Body of pancreas (tissue), 4 donors: ENCODE results near the gene DDX42. TPM values are rescaled to one million over a fixed set of nuclear protein-coding genes. Genes with fewer than 3 reads are reported as not detected.
A peak's percentile ranks its signal among the peaks of the same experiment; 100 is the strongest.

Experiments used
- ATAC-seq: fragments of 150-250 bp; one replicate; pipeline ENCODE4 v1.9.1; 2016
- DNase-seq, 4 donors: peaks; one replicate each; pipeline ENCODE4 v3.0.0-alpha.2; 2019
- H3K27ac ChIP-seq, 4 donors: fragments of 200-600 bp; sonication (generic); 1 replicate in 3 of 4; 2 replicates in 1 of 4; pipeline versions ENCODE4 v1.5.1 to v1.6.1; 2016 to 2019; ENCODE audit warnings: mild to moderate bottlenecking in 1 of 4, mixed read lengths in 1 of 4, moderate library complexity in 1 of 4
- H3K27me3 ChIP-seq, 2 donors: fragments of 200-600 bp; sonication (generic); one replicate each; pipeline ENCODE4 v1.6.0; 2016; ENCODE audit warnings: mild to moderate bottlenecking in 1 of 2
- H3K36me3 ChIP-seq, 2 donors: fragments of 200-600 bp; sonication (generic); replicated peaks in 1 of 2; 2 replicates each; pipeline ENCODE4 v1.5.1; 2016; ENCODE audit warnings: low read depth in 2 of 2; ENCODE audit not compliant: insufficient read depth in 1 of 2
- H3K4me1 ChIP-seq: fragments of 200-600 bp; sonication (generic); one replicate; pipeline ENCODE4 v1.6.0; 2016
- H3K4me3 ChIP-seq, 2 donors: fragments of 200-600 bp; sonication (generic); 1 replicate in 1 of 2; 2 replicates in 1 of 2; pipeline ENCODE4 v1.5.1; 2016 to 2019
- H3K9me3 ChIP-seq, 3 donors: fragments of 200-600 bp; sonication (generic); 1 replicate in 2 of 3; 2 replicates in 1 of 3; pipeline ENCODE4 v1.5.1; 2016
- POLR2A ChIP-seq, 3 donors: fragments of 450-650 bp; IDR thresholded peaks; one replicate each; pipeline ENCODE4 v1.6.1; 2016; ENCODE audit warnings: antibody characterized with exemption in 3 of 3, mild to moderate bottlenecking in 2 of 3
- WGBS, 2 donors: methylation state at CpG; one replicate each; pipeline ENCODE4 v1.1.5; 2017; 5-methylcytosine and 5-hydroxymethylcytosine counted together
- intact Hi-C: fragments of 100-400 bp; cut with DNase I; formaldehyde crosslinking; loops from one replicate; pipeline ENCODE4 v1.15.1; 2023
- total RNA-seq, 2 donors: library from RNA; depleted of rRNA; stranded (reverse); fragments of >200 nt; gene quantifications; one replicate each; pipeline ENCODE4 v1.1.0, GENCODE V29; 2016
- TF ChIP-seq, protein P1 (sequence below), 7 experiments: fragments of 450-650 bp in 4 of 7; fragments of 200-600 bp in 3 of 7; sonication (generic) in 3 of 7; IDR thresholded peaks; one replicate each; pipeline ENCODE4 v1.5.1; 2016 to 2019; ENCODE audit warnings: antibody characterized with exemption in 7 of 7

DDX42 gene
- total RNA-seq, 2 donors from 2014 or later = 114 to 116 TPM

DNA sequence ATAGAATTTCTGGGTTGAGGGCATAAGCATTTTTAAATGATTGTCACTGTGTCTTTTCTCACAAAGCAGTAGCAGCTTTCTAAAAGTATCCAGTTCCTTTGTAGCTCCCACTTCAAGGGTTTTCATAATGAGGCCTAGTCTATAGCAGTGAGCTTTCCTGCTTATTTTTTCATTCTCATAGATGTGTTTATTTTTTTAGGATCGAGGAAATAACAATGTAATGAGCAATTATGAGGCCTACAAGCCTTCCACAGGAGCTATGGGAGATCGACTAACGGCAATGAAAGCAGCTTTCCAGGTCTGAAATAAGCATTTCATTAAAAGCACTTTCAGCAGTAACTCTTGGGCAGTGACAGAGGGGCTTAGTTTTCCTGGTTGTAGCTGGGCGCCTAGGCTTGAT, 42.7 kb downstream of the DDX42 start:
- ATAC-seq = no peak

DNA sequence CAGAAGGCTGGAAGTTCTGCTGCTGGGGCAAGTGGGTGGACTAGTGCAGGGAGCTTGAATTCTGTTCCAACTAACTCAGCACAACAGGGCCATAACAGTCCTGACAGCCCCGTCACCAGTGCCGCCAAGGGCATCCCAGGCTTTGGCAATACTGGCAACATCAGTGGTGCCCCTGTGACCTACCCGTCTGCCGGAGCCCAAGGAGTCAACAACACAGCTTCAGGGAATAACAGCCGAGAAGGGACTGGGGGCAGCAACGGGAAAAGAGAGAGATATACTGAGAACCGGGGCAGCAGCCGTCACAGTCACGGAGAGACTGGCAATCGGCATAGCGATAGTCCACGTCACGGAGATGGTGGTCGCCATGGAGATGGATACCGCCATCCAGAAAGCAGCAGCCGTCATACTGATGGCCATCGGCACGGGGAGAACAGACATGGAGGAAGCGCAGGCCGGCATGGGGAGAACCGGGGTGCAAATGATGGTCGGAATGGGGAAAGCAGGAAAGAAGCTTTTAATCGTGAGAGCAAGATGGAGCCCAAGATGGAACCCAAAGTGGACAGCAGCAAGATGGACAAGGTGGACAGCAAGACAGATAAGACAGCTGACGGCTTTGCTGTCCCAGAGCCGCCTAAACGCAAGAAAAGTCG, 43.9 kb downstream of the DDX42 start:
- TF ChIP-seq, protein P1, sequence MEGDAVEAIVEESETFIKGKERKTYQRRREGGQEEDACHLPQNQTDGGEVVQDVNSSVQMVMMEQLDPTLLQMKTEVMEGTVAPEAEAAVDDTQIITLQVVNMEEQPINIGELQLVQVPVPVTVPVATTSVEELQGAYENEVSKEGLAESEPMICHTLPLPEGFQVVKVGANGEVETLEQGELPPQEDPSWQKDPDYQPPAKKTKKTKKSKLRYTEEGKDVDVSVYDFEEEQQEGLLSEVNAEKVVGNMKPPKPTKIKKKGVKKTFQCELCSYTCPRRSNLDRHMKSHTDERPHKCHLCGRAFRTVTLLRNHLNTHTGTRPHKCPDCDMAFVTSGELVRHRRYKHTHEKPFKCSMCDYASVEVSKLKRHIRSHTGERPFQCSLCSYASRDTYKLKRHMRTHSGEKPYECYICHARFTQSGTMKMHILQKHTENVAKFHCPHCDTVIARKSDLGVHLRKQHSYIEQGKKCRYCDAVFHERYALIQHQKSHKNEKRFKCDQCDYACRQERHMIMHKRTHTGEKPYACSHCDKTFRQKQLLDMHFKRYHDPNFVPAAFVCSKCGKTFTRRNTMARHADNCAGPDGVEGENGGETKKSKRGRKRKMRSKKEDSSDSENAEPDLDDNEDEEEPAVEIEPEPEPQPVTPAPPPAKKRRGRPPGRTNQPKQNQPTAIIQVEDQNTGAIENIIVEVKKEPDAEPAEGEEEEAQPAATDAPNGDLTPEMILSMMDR (IDR thresholded peaks at IDR 0.05) = no peak
- no peak for TF ChIP-seq POLR2A (IDR thresholded peaks at IDR 0.05)
- Histone ChIP-seq H3K36me3 (peaks cover 14 to 61% of the 10 kb centered on the region in 2 donors), H3K9me3 (no peaks in the 10 kb centered on the region), H3K4me1 (peaks cover 19% of the 10 kb centered on the region), H3K4me3 (no peak overlapping the region), H3K27me3 (no peaks in the 10 kb centered on the region), H3K27ac (no peak overlapping the region)
- WGBS, 2 donors = 90 to 95% methylated on average over 27 of the region's 27 CpGs
- no peak for DNase-seq
- ATAC-seq = no peak
- intact Hi-C loops = no loop called here

More for the DNA sequence above, 42.7 kb downstream of the DDX42 start:
- 87 to 93% methylated on average over 4 of the region's 4 CpGs for WGBS, 2 donors
- TF ChIP-seq POLR2A (IDR thresholded peaks at IDR 0.05) = no peak
- TF ChIP-seq, protein P1 (IDR thresholded peaks at IDR 0.05) = no peak
- Histone ChIP-seq H3K9me3 (no peaks in the 10 kb centered on the region), H3K4me3 (no peak overlapping the region), H3K36me3 (peaks cover 5 to 71% of the 10 kb centered on the region in 2 donors), H3K27me3 (no peaks in the 10 kb centered on the region), H3K4me1 (peaks cover 19% of the 10 kb centered on the region), H3K27ac (no peak overlapping the region)
- intact Hi-C loops = no loop called here
- no peak for DNase-seq

DNA sequence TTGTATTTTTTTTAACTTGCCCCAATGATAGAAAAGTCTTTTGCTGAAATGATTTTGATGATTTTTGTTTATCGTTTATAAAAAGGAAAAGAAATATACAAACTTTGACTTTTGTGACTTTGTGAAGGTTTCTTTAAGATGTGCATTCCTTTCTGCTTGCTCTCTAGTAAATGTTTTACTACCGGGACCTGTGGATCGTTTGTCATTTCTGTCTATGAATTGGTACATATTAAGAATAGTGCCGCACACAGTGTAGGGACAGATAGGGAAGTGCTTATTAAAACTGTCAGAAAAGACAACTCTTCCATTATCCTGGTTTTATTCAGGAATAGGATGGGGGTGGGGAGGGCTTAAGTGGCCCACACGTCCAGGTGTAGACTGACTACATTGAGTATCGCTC, 45.2 kb downstream of the DDX42 start:
- H3K4me3 ChIP-seq = no peak overlapping the region
- DNase-seq (no peak), ATAC-seq (peak; percentile 60)
- peak overlapping the region; percentile 28 to 69 (median 50) for H3K27ac ChIP-seq
- 25 to 41% methylated on average over 6 of the region's 6 CpGs for WGBS, 2 donors
- intact Hi-C loops = no loop called here
- no peaks in the 10 kb centered on the region for H3K9me3 ChIP-seq
- H3K36me3 ChIP-seq = peaks cover 14 to 56% of the 10 kb centered on the region in 2 donors
- TF ChIP-seq, protein P1 (IDR thresholded peaks at IDR 0.05) = no peak
- no peak for TF ChIP-seq POLR2A (IDR thresholded peaks at IDR 0.05)
- no peaks in the 10 kb centered on the region for H3K27me3 ChIP-seq
- peaks cover 19% of the 10 kb centered on the region for H3K4me1 ChIP-seq

DNA sequence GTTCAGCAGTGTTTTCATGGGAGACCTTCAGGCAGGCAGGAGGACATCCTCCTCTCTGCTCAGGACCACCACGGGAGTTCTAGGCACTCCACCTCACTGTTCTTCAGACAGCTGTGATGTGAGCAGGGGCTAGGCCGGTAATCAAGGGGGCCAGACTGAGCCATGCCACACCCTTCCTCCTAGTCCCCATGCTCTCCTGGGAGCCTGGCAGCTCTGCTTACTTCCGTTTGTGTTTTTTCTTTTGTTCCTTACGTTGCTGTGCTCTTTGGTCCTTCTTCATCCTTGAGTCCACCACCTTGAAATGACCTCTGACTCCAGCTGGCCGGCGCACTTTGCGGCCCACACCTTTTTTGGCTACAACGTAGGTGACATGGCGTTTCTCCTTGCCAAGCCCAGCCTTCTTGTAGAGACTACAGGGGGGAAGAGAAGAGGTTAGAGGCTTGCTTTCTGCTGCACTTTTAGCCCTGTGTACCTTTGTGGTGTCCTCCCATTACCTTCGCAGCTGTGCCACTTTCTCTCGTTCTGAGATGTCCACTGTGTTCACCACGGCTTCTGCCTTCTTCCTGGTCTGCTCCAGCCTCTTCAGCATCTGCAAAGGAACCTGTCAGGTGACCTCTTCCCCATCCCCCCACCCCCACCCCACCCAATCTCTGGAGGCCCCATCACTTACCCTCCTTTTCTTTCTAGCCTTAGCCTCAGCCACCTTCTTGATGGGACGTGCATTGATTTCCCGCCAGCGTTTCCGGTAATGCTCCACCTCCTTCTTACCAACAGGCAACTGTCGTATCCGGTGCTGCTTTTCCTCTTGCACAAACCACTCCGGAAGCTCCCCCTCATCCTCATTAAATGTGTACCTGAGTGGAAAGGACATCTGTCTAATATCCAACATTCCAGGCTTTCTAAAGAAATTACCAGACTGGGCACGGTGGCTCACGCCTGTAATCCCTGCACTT, 45.9 kb downstream of the DDX42 start:
- WGBS, 2 donors = 54 to 61% methylated on average over 21 of the region's 21 CpGs
- no peak for ATAC-seq
- H3K27ac ChIP-seq = peak overlapping the region; percentile 28 to 69 (median 50)

More for the DNA sequence above, 45.9 kb downstream of the DDX42 start:
- Histone ChIP-seq H3K36me3 (peaks cover 14 to 61% of the 10 kb centered on the region in 2 donors), H3K4me1 (peaks cover 19% of the 10 kb centered on the region), H3K27me3 (no peaks in the 10 kb centered on the region), H3K4me3 (no peak overlapping the region), H3K9me3 (no peaks in the 10 kb centered on the region)
- intact Hi-C loops = no loop called here
- TF ChIP-seq, protein P1 (IDR thresholded peaks at IDR 0.05) = no peak
- no peak for TF ChIP-seq POLR2A (IDR thresholded peaks at IDR 0.05)
- no peak for DNase-seq
